SK-N-SH (cell line): ENCODE results near the gene TMEM126B. TPM values are rescaled to one million over a fixed set of nuclear protein-coding genes. Genes with fewer than 3 reads are reported as not detected.
"Not testable (repeated sequence)": the region's sequence is repeated elsewhere in the genome, so short reads cannot be mapped to it uniquely, and the experiment has no call there.

ENCODE experiments used
- CTCF ChIA-PET: fragments of 300-600, 350-600 bp; formaldehyde crosslinking; extraction: SDS; loops from one replicate; lab custom pipeline; 2021; lab: Yijun Ruan, JAX
- POLR2A ChIA-PET: fragments of 350-600 bp; sonication (Branson Sonifier 250); formaldehyde crosslinking; extraction: SDS; loops from one replicate; lab custom pipeline; 2020; ENCODE audit warnings: antibody characterized with exemption, inconsistent platforms; lab: Yijun Ruan, JAX
- DNase-seq: peaks from one replicate; pipeline ENCODE4 v3.0.0; 2012
- H2AFZ ChIP-seq: fragments of 200-600 bp; sonication (generic); 2 replicates; pipeline ENCODE4 v1.8.1; 2016; ENCODE audit warnings: antibody characterized with exemption, mild to moderate bottlenecking, low read depth
- H3F3A ChIP-seq: fragments of 200-600 bp; sonication (generic); replicated peaks from 2 replicates; pipeline ENCODE3; 2016; ENCODE audit warnings: antibody characterized with exemption, mild to moderate bottlenecking; ENCODE audit not compliant: insufficient read depth
- H3K27ac ChIP-seq, 2 experiments: fragments of 200-500 bp in 1 of 2; fragments of 200-600 bp in 1 of 2; sonication (Bioruptor generic) in 1 of 2; sonication (generic), shearing (Covaris generic) in 1 of 2; 2 replicates each; pipeline versions ENCODE4 v1.5.1 to v1.6.1; 2014 to 2016; ENCODE audit warnings: low read depth in 2 of 2, inconsistent platforms in 1 of 2, low read length in 1 of 2, mild to moderate bottlenecking in 1 of 2, mixed read lengths in 1 of 2
- H3K27me3 ChIP-seq: fragments of 200-600 bp; sonication (generic), shearing (Covaris generic); 2 replicates; pipeline ENCODE4 v1.6.1; 2016; ENCODE audit warnings: mixed run types; ENCODE audit not compliant: insufficient read depth
- H3K36me3 ChIP-seq, 2 experiments: fragments of 200-500 bp in 1 of 2; fragments of 200-600 bp in 1 of 2; sonication (Bioruptor generic) in 1 of 2; sonication (generic) in 1 of 2; replicated peaks in 1 of 2; 2 replicates each; pipeline versions ENCODE3 to v1.5.1; 2014 to 2016; ENCODE audit warnings: low read length in 1 of 2, mild to moderate bottlenecking in 1 of 2; ENCODE audit not compliant: insufficient read depth in 2 of 2, control insufficient read depth in 1 of 2
- H3K4me1 ChIP-seq, 2 experiments: fragments of 200-500 bp in 1 of 2; fragments of 200-600 bp in 1 of 2; sonication (Bioruptor generic) in 1 of 2; sonication (generic), shearing (Covaris generic) in 1 of 2; 2 replicates each; pipeline versions ENCODE4 v1.5.1 to v1.6.1; 2014 to 2016; ENCODE audit warnings: low read depth in 1 of 2, low read length in 1 of 2, mixed run types in 1 of 2; ENCODE audit not compliant: insufficient read depth in 2 of 2, control insufficient read depth in 1 of 2
- H3K4me2 ChIP-seq: fragments of 200-600 bp; sonication (generic), shearing (Covaris generic); 2 replicates; pipeline ENCODE4 v1.6.1; 2017; ENCODE audit warnings: mixed run types
- H3K4me3 ChIP-seq, 2 experiments: fragments of 200-500 bp in 1 of 2; fragments of 200-600 bp in 1 of 2; sonication (Bioruptor generic) in 1 of 2; sonication (generic), shearing (Covaris generic) in 1 of 2; 2 replicates each; pipeline versions ENCODE4 v1.5.1 to v1.8.1; 2014 to 2016; ENCODE audit warnings: low read depth in 2 of 2, inconsistent platforms in 1 of 2, low read length in 1 of 2, mild to moderate bottlenecking in 1 of 2, mixed read lengths in 1 of 2, moderate library complexity in 1 of 2
- H3K79me2 ChIP-seq: fragments of 200-600 bp; sonication (generic); 2 replicates; pipeline ENCODE4 v1.8.1; 2017; ENCODE audit warnings: mild to moderate bottlenecking; ENCODE audit not compliant: insufficient read depth
- H3K9ac ChIP-seq: fragments of 200-600 bp; sonication (generic); 2 replicates; pipeline ENCODE4 v1.6.1; 2017; ENCODE audit warnings: mixed run types
- H3K9me2 ChIP-seq: fragments of 200-600 bp; sonication (generic); 2 replicates; pipeline ENCODE4 v1.6.1; 2017; ENCODE audit warnings: mixed run types
- H3K9me3 ChIP-seq: fragments of 200-600 bp; sonication (generic); 2 replicates; pipeline ENCODE4 v1.6.1; 2017; ENCODE audit warnings: mixed run types, mild to moderate bottlenecking, moderate library complexity
- H4K20me1 ChIP-seq: fragments of 200-600 bp; sonication (generic); 2 replicates; pipeline ENCODE4 v1.6.1; 2017; ENCODE audit warnings: mild to moderate bottlenecking, mixed run types; ENCODE audit not compliant: insufficient read depth
- ELF1 ChIP-seq: IDR thresholded peaks from 2 replicates; pipeline ENCODE4 v1.4.0; 2012
- EZH2phosphoT487 ChIP-seq: fragments of 200-600 bp; sonication (generic); IDR thresholded peaks from 2 replicates; pipeline ENCODE4 v1.6.1; 2017; ENCODE audit warnings: low read depth, mixed run types, mild to moderate bottlenecking, antibody characterized with exemption, moderate library complexity, borderline replicate concordance
- FOSL2 ChIP-seq: IDR thresholded peaks from 2 replicates; pipeline ENCODE4 v1.4.0; 2012; ENCODE audit warnings: low read depth, mild to moderate bottlenecking, moderate library complexity, borderline replicate concordance
- FOXM1 ChIP-seq: IDR thresholded peaks from 2 replicates; pipeline ENCODE4 v1.4.0; 2012; ENCODE audit warnings: low read depth, mild to moderate bottlenecking
- GABPA ChIP-seq: IDR thresholded peaks from 2 replicates; pipeline ENCODE4 v1.4.0; 2012; ENCODE audit warnings: low read depth, mild to moderate bottlenecking
- MEF2A ChIP-seq: IDR thresholded peaks from 2 replicates; pipeline ENCODE4 v1.4.0; 2012; ENCODE audit warnings: low read depth, borderline replicate concordance
- MXI1 ChIP-seq: IDR thresholded peaks from 2 replicates; pipeline ENCODE4 v1.6.1; 2012; ENCODE audit warnings: mild to moderate bottlenecking, low read depth, low read length, improper control_type of control experiment
- NFIC ChIP-seq: IDR thresholded peaks from 2 replicates; pipeline ENCODE4 v1.4.0; 2012; ENCODE audit warnings: borderline replicate concordance
- PBX3 ChIP-seq: IDR thresholded peaks from 2 replicates; pipeline ENCODE4; 2012
- RAD21 ChIP-seq: IDR thresholded peaks from 2 replicates; pipeline ENCODE4 v1.6.1; 2012; ENCODE audit warnings: mild to moderate bottlenecking, low read length
- RCOR1 ChIP-seq: fragments of 150-350 bp; IDR thresholded peaks from 2 replicates; pipeline ENCODE4 v1.6.1; 2017; ENCODE audit warnings: antibody characterized with exemption, low read length
- TAF1 ChIP-seq: IDR thresholded peaks from 2 replicates; pipeline ENCODE4 v1.6.1; 2012; ENCODE audit warnings: low read depth, mild to moderate bottlenecking, low read length, moderate library complexity, borderline replicate concordance
- USF2 ChIP-seq: fragments of 150-350 bp; IDR thresholded peaks from 2 replicates; pipeline ENCODE4 v1.6.1; 2017; ENCODE audit warnings: antibody characterized with exemption, low read length, low read depth, borderline replicate concordance
- YY1 ChIP-seq: IDR thresholded peaks from 2 replicates; pipeline ENCODE4 v1.4.0; 2012; ENCODE audit warnings: low read depth, mild to moderate bottlenecking
- WGBS: methylation state at CpG from one replicate; pipeline ENCODE4 v1.1.6; 2017; ENCODE audit warnings: low lambda C conversion rate; 5-methylcytosine and 5-hydroxymethylcytosine counted together
- polyA plus RNA-seq, 3 experiments: library from polyadenylated mRNA; depleted of rRNA; stranded (reverse); fragments of >200 nt; gene quantifications; 2 replicates each; pipeline ENCODE4 v1.2.3, GENCODE V29; 2012

The TMEM126B gene
- polyA plus RNA-seq, 1 of the 3 experiments (the other 2 are of a cell fraction), result 27.7 TPM

- TF ChIP-seq PBX3, result 0 out of 2 replicates have a peak, but pooled peaks have one; percentile 6
- TF ChIP-seq YY1, result no peak
- no peak for TF ChIP-seq RCOR1
- TF ChIP-seq USF2, result no peak
- TF ChIP-seq RAD21, result no peak
- TF ChIP-seq ELF1, result no peak
- TF ChIP-seq FOSL2, result no peak
- H3K36me3 ChIP-seq, result peaks cover 42 to 56% of the 10 kb centered on the region in 2 experiments
- H3K9ac ChIP-seq, result no peak overlapping the region
- ChIA-PET POLR2A (interaction anchor here (1.5 kb wide), 1 partner anchor 11 kb away, joined by 4 read pairs; no protein-coding TSS in a partner anchor), CTCF (interaction anchor here (1.2 kb wide), 1 partner anchor 9 kb away, joined by 4 read pairs; no protein-coding TSS in a partner anchor)
- H3K4me3 ChIP-seq, result no peak overlapping the region
- peaks cover 17% of the 10 kb centered on the region; the same call in 1 of the 2 replicates for H4K20me1 ChIP-seq
- H3K79me2 ChIP-seq, result peaks cover 63% of the 10 kb centered on the region
- WGBS, result 93% methylated on average over 3 of the region's 3 CpGs
- peaks cover 3 to 13% of the 10 kb centered on the region in 2 experiments; a peak in 3 of 4 replicates for H3K4me1 ChIP-seq
- H3K9me2 ChIP-seq, result no peaks in the 10 kb centered on the region
- H3K4me2 ChIP-seq, result no peak overlapping the region
- H3K9me3 ChIP-seq, result no peaks in the 10 kb centered on the region
- H3K27me3 ChIP-seq, result no peaks in the 10 kb centered on the region
- H3K27ac ChIP-seq, result no peak overlapping the region
- H3F3A ChIP-seq, result peaks cover 24% of the 10 kb centered on the region
- H2AFZ ChIP-seq, result no peak overlapping the region
- no peak for DNase-seq
These were observed 24.5 kb downstream of the TMEM126B start for GRCh38 chr11:85652786-85653447.

- DNase-seq, CTCF ChIA-PET, H3K9me3 ChIP-seq, H3K9ac ChIP-seq, H3K9me2 ChIP-seq, H3K27me3 ChIP-seq, H3K27ac ChIP-seq, H3K4me2 ChIP-seq, H3K4me3 ChIP-seq, H2AFZ ChIP-seq: not testable (repeated sequence)
- H3K4me1 ChIP-seq, result peaks cover 0 to 21% of the 10 kb centered on the region in 2 experiments; a peak in 2 of 4 replicates
- peaks cover 63% of the 10 kb centered on the region for H3K79me2 ChIP-seq
- peaks cover 24% of the 10 kb centered on the region for H3F3A ChIP-seq
- 98% methylated on average over 4 of the region's 4 CpGs for WGBS
- peaks cover 56 to 71% of the 10 kb centered on the region in 2 experiments for H3K36me3 ChIP-seq
- H4K20me1 ChIP-seq, result peaks cover 31% of the 10 kb centered on the region
- POLR2A ChIA-PET, result interaction anchor here (0.5 to 1.5 kb wide), 2 partner anchors 9 to 15 kb away, joined by 3 to 4 read pairs; no protein-coding TSS in a partner anchor
These were observed 25.9 kb downstream of the TMEM126B start for GRCh38 chr11:85654343-85654742.

GRCh38 chr11:85656777-85657176, 28.4 kb downstream of the TMEM126B start:
- Histone ChIP-seq H3K4me1 (peaks cover 10 to 37% of the 10 kb centered on the region in 2 experiments; a peak in 2 of 4 replicates), H3K9me3 (no peaks in the 10 kb centered on the region), H3K9me2 (no peaks in the 10 kb centered on the region), H3F3A (peaks cover 15% of the 10 kb centered on the region), H3K27ac (no peak overlapping the region), H3K4me2 (no peak overlapping the region), H3K27me3 (no peaks in the 10 kb centered on the region), H3K79me2 (peaks cover 81% of the 10 kb centered on the region), H4K20me1 (peaks cover 53% of the 10 kb centered on the region), H3K9ac (no peak overlapping the region)
- DNase-seq, result no peak
- ChIA-PET CTCF (no interaction called here), POLR2A (no interaction called here)
- WGBS, result 96% methylated on average over 1 of the region's 1 CpG
- no peak for TF ChIP-seq GABPA
- no peak for TF ChIP-seq MXI1
- TF ChIP-seq EZH2phosphoT487, result no peak
- TF ChIP-seq NFIC, result no peak
- TF ChIP-seq RCOR1, result no peak
- TF ChIP-seq PBX3, result no peak
- TF ChIP-seq TAF1, result no peak
- TF ChIP-seq FOXM1, result no peak
- TF ChIP-seq USF2, result no peak
- no peak for TF ChIP-seq MEF2A
- TF ChIP-seq RAD21, result no peak
- TF ChIP-seq, all 33 proteins: peak for 0
- Histone ChIP-seq H3K36me3 (peaks cover 79 to 88% of the 10 kb centered on the region in 2 experiments), H3K4me3 (no peak overlapping the region), H2AFZ (no peak overlapping the region)
